SK-N-SH (cell line): ENCODE results near the gene EIF5A. TPM values are rescaled to one million over a fixed set of nuclear protein-coding genes. Genes with fewer than 3 reads are reported as not detected.

Experiments used
- CTCF ChIA-PET: fragments of 300-600, 350-600 bp; formaldehyde crosslinking; extraction: SDS; loops from one replicate; lab custom pipeline; 2021; lab: Yijun Ruan, JAX
- POLR2A ChIA-PET: fragments of 350-600 bp; sonication (Branson Sonifier 250); formaldehyde crosslinking; extraction: SDS; loops from one replicate; lab custom pipeline; 2020; ENCODE audit warnings: antibody characterized with exemption, inconsistent platforms; lab: Yijun Ruan, JAX
- DNase-seq: peaks from one replicate; pipeline ENCODE4 v3.0.0; 2012
- H2AFZ ChIP-seq: fragments of 200-600 bp; sonication (generic); 2 replicates; pipeline ENCODE4 v1.8.1; 2016; ENCODE audit warnings: antibody characterized with exemption, mild to moderate bottlenecking, low read depth
- H3F3A ChIP-seq: fragments of 200-600 bp; sonication (generic); replicated peaks from 2 replicates; pipeline ENCODE3; 2016; ENCODE audit warnings: antibody characterized with exemption, mild to moderate bottlenecking; ENCODE audit not compliant: insufficient read depth
- H3K27ac ChIP-seq, 2 experiments: fragments of 200-500 bp in 1 of 2; fragments of 200-600 bp in 1 of 2; sonication (Bioruptor generic) in 1 of 2; sonication (generic), shearing (Covaris generic) in 1 of 2; 2 replicates each; pipeline versions ENCODE4 v1.5.1 to v1.6.1; 2014 to 2016; ENCODE audit warnings: low read depth in 2 of 2, inconsistent platforms in 1 of 2, low read length in 1 of 2, mild to moderate bottlenecking in 1 of 2, mixed read lengths in 1 of 2
- H3K27me3 ChIP-seq: fragments of 200-600 bp; sonication (generic), shearing (Covaris generic); 2 replicates; pipeline ENCODE4 v1.6.1; 2016; ENCODE audit warnings: mixed run types; ENCODE audit not compliant: insufficient read depth
- H3K36me3 ChIP-seq, 2 experiments: fragments of 200-500 bp in 1 of 2; fragments of 200-600 bp in 1 of 2; sonication (Bioruptor generic) in 1 of 2; sonication (generic) in 1 of 2; replicated peaks in 1 of 2; 2 replicates each; pipeline versions ENCODE3 to v1.5.1; 2014 to 2016; ENCODE audit warnings: low read length in 1 of 2, mild to moderate bottlenecking in 1 of 2; ENCODE audit not compliant: insufficient read depth in 2 of 2, control insufficient read depth in 1 of 2
- H3K4me1 ChIP-seq, 2 experiments: fragments of 200-500 bp in 1 of 2; fragments of 200-600 bp in 1 of 2; sonication (Bioruptor generic) in 1 of 2; sonication (generic), shearing (Covaris generic) in 1 of 2; 2 replicates each; pipeline versions ENCODE4 v1.5.1 to v1.6.1; 2014 to 2016; ENCODE audit warnings: low read depth in 1 of 2, low read length in 1 of 2, mixed run types in 1 of 2; ENCODE audit not compliant: insufficient read depth in 2 of 2, control insufficient read depth in 1 of 2
- H3K4me2 ChIP-seq: fragments of 200-600 bp; sonication (generic), shearing (Covaris generic); 2 replicates; pipeline ENCODE4 v1.6.1; 2017; ENCODE audit warnings: mixed run types
- H3K4me3 ChIP-seq, 2 experiments: fragments of 200-500 bp in 1 of 2; fragments of 200-600 bp in 1 of 2; sonication (Bioruptor generic) in 1 of 2; sonication (generic), shearing (Covaris generic) in 1 of 2; 2 replicates each; pipeline versions ENCODE4 v1.5.1 to v1.8.1; 2014 to 2016; ENCODE audit warnings: low read depth in 2 of 2, inconsistent platforms in 1 of 2, low read length in 1 of 2, mild to moderate bottlenecking in 1 of 2, mixed read lengths in 1 of 2, moderate library complexity in 1 of 2
- H3K79me2 ChIP-seq: fragments of 200-600 bp; sonication (generic); 2 replicates; pipeline ENCODE4 v1.8.1; 2017; ENCODE audit warnings: mild to moderate bottlenecking; ENCODE audit not compliant: insufficient read depth
- H3K9ac ChIP-seq: fragments of 200-600 bp; sonication (generic); 2 replicates; pipeline ENCODE4 v1.6.1; 2017; ENCODE audit warnings: mixed run types
- H3K9me2 ChIP-seq: fragments of 200-600 bp; sonication (generic); 2 replicates; pipeline ENCODE4 v1.6.1; 2017; ENCODE audit warnings: mixed run types
- H3K9me3 ChIP-seq: fragments of 200-600 bp; sonication (generic); 2 replicates; pipeline ENCODE4 v1.6.1; 2017; ENCODE audit warnings: mixed run types, mild to moderate bottlenecking, moderate library complexity
- H4K20me1 ChIP-seq: fragments of 200-600 bp; sonication (generic); 2 replicates; pipeline ENCODE4 v1.6.1; 2017; ENCODE audit warnings: mild to moderate bottlenecking, mixed run types; ENCODE audit not compliant: insufficient read depth
- CHD2 ChIP-seq: fragments of 150-350 bp; IDR thresholded peaks from 2 replicates; pipeline ENCODE4 v1.6.1; 2018; ENCODE audit warnings: low read length; ENCODE audit not compliant: partially characterized antibody
- CTCF ChIP-seq: fragments of 200-600 bp; sonication (generic); IDR thresholded peaks from 2 replicates; pipeline ENCODE4 v1.6.1; 2017; ENCODE audit warnings: antibody characterized with exemption, mild to moderate bottlenecking, moderate library complexity
- ELF1 ChIP-seq: IDR thresholded peaks from 2 replicates; pipeline ENCODE4 v1.4.0; 2012
- EP300 ChIP-seq, 2 experiments: IDR thresholded peaks; 2 replicates each; pipeline versions ENCODE4 v1.4.0 to v1.6.1; 2012; ENCODE audit warnings: borderline replicate concordance in 1 of 2, low read depth in 1 of 2, low read length in 1 of 2
- EZH2phosphoT487 ChIP-seq: fragments of 200-600 bp; sonication (generic); IDR thresholded peaks from 2 replicates; pipeline ENCODE4 v1.6.1; 2017; ENCODE audit warnings: low read depth, mixed run types, mild to moderate bottlenecking, antibody characterized with exemption, moderate library complexity, borderline replicate concordance
- FOXJ3 ChIP-seq: sonication (generic); formaldehyde crosslinking; IDR thresholded peaks from 2 replicates; pipeline ENCODE4 v1.5.1; 2020; ENCODE audit warnings: mild to moderate bottlenecking, missing genetic modification reagents
- FOXM1 ChIP-seq: IDR thresholded peaks from 2 replicates; pipeline ENCODE4 v1.4.0; 2012; ENCODE audit warnings: low read depth, mild to moderate bottlenecking
- GABPA ChIP-seq: IDR thresholded peaks from 2 replicates; pipeline ENCODE4 v1.4.0; 2012; ENCODE audit warnings: low read depth, mild to moderate bottlenecking
- GATA2 ChIP-seq: sonication (generic); formaldehyde crosslinking; IDR thresholded peaks from 2 replicates; pipeline ENCODE4 v1.5.0; 2020; ENCODE audit warnings: mild to moderate bottlenecking, missing genetic modification reagents
- MAX ChIP-seq: IDR thresholded peaks from 2 replicates; pipeline ENCODE4 v1.4.0; 2012; ENCODE audit warnings: low read depth
- MEF2A ChIP-seq: IDR thresholded peaks from 2 replicates; pipeline ENCODE4 v1.4.0; 2012; ENCODE audit warnings: low read depth, borderline replicate concordance
- MXI1 ChIP-seq: IDR thresholded peaks from 2 replicates; pipeline ENCODE4 v1.6.1; 2012; ENCODE audit warnings: mild to moderate bottlenecking, low read depth, low read length, improper control_type of control experiment
- NRF1 ChIP-seq: IDR thresholded peaks from 2 replicates; pipeline ENCODE4 v1.6.1; 2012; ENCODE audit warnings: low read depth, mild to moderate bottlenecking, low read length
- PBX3 ChIP-seq: IDR thresholded peaks from 2 replicates; pipeline ENCODE4; 2012
- POLR2AphosphoS5 ChIP-seq: IDR thresholded peaks from 2 replicates; pipeline ENCODE4 v1.6.1; 2012; ENCODE audit warnings: low read depth, low read length
- RAD21 ChIP-seq: IDR thresholded peaks from 2 replicates; pipeline ENCODE4 v1.6.1; 2012; ENCODE audit warnings: mild to moderate bottlenecking, low read length
- REST ChIP-seq: IDR thresholded peaks from 2 replicates; pipeline ENCODE4 v1.6.1; 2012; ENCODE audit warnings: mild to moderate bottlenecking, low read depth, low read length, moderate library complexity
- RXRA ChIP-seq: IDR thresholded peaks from 2 replicates; pipeline ENCODE4 v1.4.0; 2012; ENCODE audit warnings: low read depth, mild to moderate bottlenecking, borderline replicate concordance
- SIN3A ChIP-seq: IDR thresholded peaks from 2 replicates; pipeline ENCODE4 v1.6.1; 2012; ENCODE audit warnings: low read depth, mild to moderate bottlenecking, low read length, moderate library complexity, borderline replicate concordance
- SMC3 ChIP-seq: IDR thresholded peaks from 2 replicates; pipeline ENCODE4 v1.6.1; 2012; ENCODE audit warnings: low read depth, low read length, improper control_type of control experiment
- TCF12 ChIP-seq: IDR thresholded peaks from 2 replicates; pipeline ENCODE4 v1.4.0; 2012
- TEAD4 ChIP-seq: IDR thresholded peaks from 2 replicates; pipeline ENCODE4 v1.4.0; 2012; ENCODE audit warnings: mild to moderate bottlenecking, borderline replicate concordance; ENCODE audit not compliant: insufficient read depth
- YY1 ChIP-seq: IDR thresholded peaks from 2 replicates; pipeline ENCODE4 v1.4.0; 2012; ENCODE audit warnings: low read depth, mild to moderate bottlenecking
- ZBTB33 ChIP-seq: IDR thresholded peaks from 2 replicates; pipeline ENCODE4 v1.4.0; 2012; ENCODE audit warnings: low read depth, borderline replicate concordance
- WGBS: methylation state at CpG from one replicate; pipeline ENCODE4 v1.1.6; 2017; ENCODE audit warnings: low lambda C conversion rate; 5-methylcytosine and 5-hydroxymethylcytosine counted together
- polyA plus RNA-seq, 3 experiments: library from polyadenylated mRNA; depleted of rRNA; stranded (reverse); fragments of >200 nt; gene quantifications; 2 replicates each; pipeline ENCODE4 v1.2.3, GENCODE V29; 2012

The EIF5A gene
- polyA plus RNA-seq, 1 of the 3 experiments (the other 2 are of a cell fraction), result 971 TPM

GRCh38 chr17:7314719-7315569 is 7.5 kb downstream of the EIF5A start, which contains the start of gene GPS2:
Gene GPS2, minus strand, starts transcription at chr17:7315360. Its CDS starts 308 bp downstream, at chr17:7315052.
- POLR2A ChIA-PET, result interaction anchor here (0.6 to 2.6 kb wide), 2 partner anchors 14 to 68 kb away, joined by 3 to 11 read pairs; partner anchors contain the start of gene NEURL4
- no peaks in the 10 kb centered on the region for H3K9me2 ChIP-seq
- peak; percentile 97 for DNase-seq
- CTCF ChIA-PET, result interaction anchor here (0.9 to 2.9 kb wide), 7 partner anchors 10 to 246 kb away, joined by 3 to 12 read pairs (median 3); no protein-coding TSS in a partner anchor
- WGBS, result 4% methylated on average over 6 of the region's 95 CpGs
- H3K4me2 ChIP-seq, result peak within 1 kb of the TSS; percentile 99
- H3K27ac ChIP-seq, result peak within 1 kb of the TSS; percentile 76 to 90
- peaks cover 14 to 39% of the 10 kb centered on the region in 2 experiments for H3K4me1 ChIP-seq
- H3K4me3 ChIP-seq, result peak within 1 kb of the TSS; percentile 88 to 94
- H2AFZ ChIP-seq, result peak within 1 kb of the TSS; percentile 86
- peaks cover 45% of the 10 kb centered on the region for H3K79me2 ChIP-seq
- peaks cover 45% of the 10 kb centered on the region for H4K20me1 ChIP-seq
- H3F3A ChIP-seq, result peaks cover 48% of the 10 kb centered on the region
- H3K9me3 ChIP-seq, result no peaks in the 10 kb centered on the region
- no peaks in the 10 kb centered on the region for H3K27me3 ChIP-seq
- peaks cover 50 to 54% of the 10 kb centered on the region in 2 experiments for H3K36me3 ChIP-seq
- H3K9ac ChIP-seq, result peak within 1 kb of the TSS; percentile 80
- TF ChIP-seq RXRA, result no peak
- peak; percentile 66 for TF ChIP-seq YY1
- TF ChIP-seq EP300 (IDR thresholded peaks at IDR 0.05; ENCODE audit: borderline replicate concordance in 1 of 2, low read depth in 1 of 2, low read length in 1 of 2), result no peak
- peak; percentile 97 for TF ChIP-seq GABPA
- TF ChIP-seq SMC3, result no peak
- peak; percentile 50; the same call in 1 of the 2 replicates for TF ChIP-seq ZBTB33
- TF ChIP-seq PBX3, result peak; percentile 66
- 0 out of 2 replicates have a peak, but pooled peaks have one; percentile 26 for TF ChIP-seq FOXJ3 (CRISPR knock-in tag)
- TF ChIP-seq NRF1, result no peak
- peak; percentile 69 for TF ChIP-seq POLR2AphosphoS5
- no peak for TF ChIP-seq CTCF
- TF ChIP-seq SIN3A, result peak; percentile 93
- no peak for TF ChIP-seq GATA2 (CRISPR knock-in tag)
- peak; percentile 49 for TF ChIP-seq CHD2
- TF ChIP-seq MAX, result peak; percentile 90
- TF ChIP-seq RAD21, result no peak
- TF ChIP-seq MEF2A, result no peak
- peak; percentile 80 for TF ChIP-seq MXI1
- TF ChIP-seq TEAD4, result no peak
- no peak for TF ChIP-seq EZH2phosphoT487
- TF ChIP-seq REST, result peak; percentile 94
- TF ChIP-seq TCF12, result peak; percentile 13; the same call in 1 of the 2 replicates
- peak; percentile 99 for TF ChIP-seq ELF1
- no peak for TF ChIP-seq FOXM1
